ENCODE data around the gene SINHCAF.

GRCh38 chr12:31370531-31371255, 44.7 kb upstream of the SINHCAF start:
- no peak for TF ChIP-seq POLR2A (IDR thresholded peaks at IDR 0.05; ENCODE audit: low read depth)
- TF ChIP-seq POLR2AphosphoS5 (IDR thresholded peaks at IDR 0.05), result no peak
- no peak for TF ChIP-seq CTCF (IDR thresholded peaks at IDR 0.05)

All from esophagus muscularis mucosa (tissue), 3 donors.